Keratinocyte (primary cell): ENCODE measurements around the gene HPCAL1.

Experiments
- CTCF ChIP-seq, 3 experiments: IDR thresholded peaks in 1 of 3; conservative IDR thresholded peaks in 1 of 3; optimal IDR thresholded peaks in 1 of 3; 2 replicates in 2 of 3; 3 replicates in 1 of 3; pipeline versions ENCODE3 to v1.5.1; 2011; ENCODE audit warnings: low read length in 3 of 3, mild to moderate bottlenecking in 3 of 3, moderate library complexity in 2 of 3, control low read depth in 1 of 3, inconsistent platforms in 1 of 3; ENCODE audit not compliant: insufficient read depth in 2 of 3; ENCODE audit errors: extremely low read depth in 1 of 3
- EZH2 ChIP-seq: IDR thresholded peaks from one replicate; pipeline ENCODE4 v1.6.1; 2012; ENCODE audit warnings: inconsistent platforms, mild to moderate bottlenecking, low read length, moderate library complexity

- TF ChIP-seq CTCF (optimal IDR thresholded peaks at IDR 0.05 in 1 of 3, IDR thresholded peaks at IDR 0.05 in 1 of 3, conservative IDR thresholded peaks at IDR 0.05 in 1 of 3; ENCODE audit: extremely low read depth in 1 of 3, insufficient read depth in 2 of 3, low read length in 3 of 3) (no peak), EZH2 (no peak)
Observed at GRCh38 chr2:10354399-10354798, 51.7 kb downstream of the HPCAL1 start.
